Left lung (tissue), 10 donors: ENCODE results near the gene MMAB. TPM values are rescaled to one million over a fixed set of nuclear protein-coding genes. Genes with fewer than 3 reads are reported as not detected.

Source experiments
- ATAC-seq: fragments of 200-7000 bp; cut with Tn5 transposase; one replicate; pipeline ENCODE4 v1.9.1; 2020; ENCODE audit warnings: moderate library complexity
- DNase-seq, 4 donors: peaks; one replicate each; pipeline ENCODE4 v3.0.0-alpha.2; 2013 to 2020
- H3K27ac ChIP-seq, 2 donors: fragments of 200-600 bp; sonication (generic) in 1 of 2; one replicate each; pipeline versions ENCODE4 v1.5.0 to v1.8.0; 2020 to 2021
- H3K27me3 ChIP-seq, 2 donors: fragments of 200-600 bp; sonication (generic) in 1 of 2; one replicate each; pipeline versions ENCODE4 v1.5.0 to v1.8.0; 2020 to 2021
- H3K36me3 ChIP-seq, 2 donors: fragments of 200-600 bp; sonication (generic) in 1 of 2; one replicate each; pipeline versions ENCODE4 v1.5.0 to v1.8.0; 2020 to 2021
- H3K4me1 ChIP-seq, 2 donors: fragments of 200-600 bp; one replicate each; pipeline ENCODE4 v1.8.0; 2021
- H3K4me3 ChIP-seq, 2 donors: fragments of 200-600 bp; sonication (generic) in 1 of 2; one replicate each; pipeline versions ENCODE4 v1.5.0 to v1.8.0; 2020 to 2021; ENCODE audit warnings: mild to moderate bottlenecking in 1 of 2
- H3K9me3 ChIP-seq, 2 donors: fragments of 200-600 bp; sonication (generic) in 1 of 2; one replicate each; pipeline versions ENCODE4 v1.5.0 to v1.8.0; 2020 to 2021
- CTCF ChIP-seq, 2 donors: fragments of 200-600 bp; sonication (generic) in 1 of 2; IDR thresholded peaks; one replicate each; pipeline versions ENCODE4 v1.5.0 to v1.8.0; 2021; ENCODE audit warnings: antibody characterized with exemption in 2 of 2
- intact Hi-C, 2 donors: fragments of 100-400 bp; cut with DNase I; formaldehyde crosslinking; loops; one replicate each; pipeline versions ENCODE4 v1.11.2 to v1.14.2; 2022
- polyA plus RNA-seq, 6 donors: library from polyadenylated mRNA; unstranded; fragments of 120-200 nt; gene quantifications; one replicate each; pipeline ENCODE4 v1.2.1, GENCODE V29; 2013; ENCODE audit not compliant: insufficient read length in 6 of 6
- total RNA-seq, 2 donors: library from RNA; stranded (reverse); fragmentation: NEBNext Ultra II Directional; extraction: Animal tissue kit (Norgen Biotek cat#: 25700); gene quantifications; one replicate each; pipeline ENCODE4 v1.2.1, GENCODE V29; 2021
- donor health status: DM: no; HTN: yes; CAD: no.
- donor health status: DM: no; HTN: no; CAD: no.

The MMAB gene
- total and polyA plus RNA-seq, 8 donors: 24.9 to 76.1 (median 32.3) TPM

- no peak for DNase-seq
- H3K27me3 ChIP-seq: no peaks in the 10 kb centered on the region
- no peak for ATAC-seq
- no peak overlapping the region for H3K27ac ChIP-seq
- peaks cover 0 to 65% of the 10 kb centered on the region in 2 donors for H3K36me3 ChIP-seq
- H3K4me1 ChIP-seq: peaks cover 0 to 20% of the 10 kb centered on the region in 2 donors
- H3K4me3 ChIP-seq: no peak overlapping the region
- intact Hi-C loops: no loop called here
- TF ChIP-seq CTCF (IDR thresholded peaks at IDR 0.05): no peak
- no peaks in the 10 kb centered on the region for H3K9me3 ChIP-seq
These were observed 5.1 kb upstream of the MMAB start for GRCh38 chr12:109578330-109578927.

- Histone ChIP-seq H3K27me3 (no peaks in the 10 kb centered on the region), H3K27ac (no peak overlapping the region), H3K36me3 (peaks cover 0 to 65% of the 10 kb centered on the region in 2 donors), H3K4me3 (no peak overlapping the region), H3K9me3 (no peaks in the 10 kb centered on the region), H3K4me1 (peaks cover 5 to 24% of the 10 kb centered on the region in 2 donors)
- DNase-seq (no peak), ATAC-seq (no peak)
- no peak for TF ChIP-seq CTCF (IDR thresholded peaks at IDR 0.05)
- intact Hi-C loops: no loop called here
These were observed 4.0 kb upstream of the MMAB start for GRCh38 chr12:109577311-109577710.

- H3K4me1 ChIP-seq: peaks cover 5 to 14% of the 10 kb centered on the region in 2 donors
- H3K27me3 ChIP-seq: no peaks in the 10 kb centered on the region
- no peak overlapping the region for H3K27ac ChIP-seq
- no peak for DNase-seq
- intact Hi-C loops: no loop called here
- TF ChIP-seq CTCF (IDR thresholded peaks at IDR 0.05): no peak
- no peak for ATAC-seq
- peaks cover 0 to 50% of the 10 kb centered on the region in 2 donors for H3K36me3 ChIP-seq
- no peaks in the 10 kb centered on the region for H3K9me3 ChIP-seq
- H3K4me3 ChIP-seq: no peak overlapping the region
These were observed 2.4 kb upstream of the MMAB start for GRCh38 chr12:109575683-109576082.

GRCh38 chr12:109573914-109574244 lies 575 bp upstream of the MMAB start:
- no peak for DNase-seq
- TF ChIP-seq CTCF (IDR thresholded peaks at IDR 0.05): no peak
- no peaks in the 10 kb centered on the region for H3K27me3 ChIP-seq
- peak overlapping the region; percentile 75 to 82 for H3K4me3 ChIP-seq
- no peak for ATAC-seq
- H3K27ac ChIP-seq: peak overlapping the region in 1 of 2 donors; percentile 87
- intact Hi-C loops: no loop called here
- H3K4me1 ChIP-seq: peaks cover 5 to 14% of the 10 kb centered on the region in 2 donors
- H3K9me3 ChIP-seq: no peaks in the 10 kb centered on the region
- peaks cover 0 to 41% of the 10 kb centered on the region in 2 donors for H3K36me3 ChIP-seq

- Histone ChIP-seq H3K4me1 (peaks cover 5 to 14% of the 10 kb centered on the region in 2 donors), H3K4me3 (peak overlapping the region; percentile 75 to 82), H3K36me3 (peaks cover 0 to 41% of the 10 kb centered on the region in 2 donors), H3K9me3 (no peaks in the 10 kb centered on the region), H3K27ac (peak overlapping the region in 1 of 2 donors; percentile 87), H3K27me3 (no peaks in the 10 kb centered on the region)
- TF ChIP-seq CTCF (IDR thresholded peaks at IDR 0.05): no peak
- intact Hi-C loops: no loop called here
- ATAC-seq (no peak), DNase-seq (peak in 1 of 4 donors; percentile 9)
These were observed 828 bp downstream of the MMAB start for GRCh38 chr12:109572506-109572845.
